ENCODE data around the gene DBET.
"Not testable (repeated sequence)": the region's sequence is repeated elsewhere in the genome, so short reads cannot be mapped to it uniquely, and the experiment has no call there.

The DBET gene

GRCh38 chr4:190049378-190050239 is 14.7 kb upstream of the DBET start:
- not testable (repeated sequence) for DNase-seq

- not testable (repeated sequence) for DNase-seq
Observed at GRCh38 chr4:190058997-190059396, 5.3 kb upstream of the DBET start.

DNA sequence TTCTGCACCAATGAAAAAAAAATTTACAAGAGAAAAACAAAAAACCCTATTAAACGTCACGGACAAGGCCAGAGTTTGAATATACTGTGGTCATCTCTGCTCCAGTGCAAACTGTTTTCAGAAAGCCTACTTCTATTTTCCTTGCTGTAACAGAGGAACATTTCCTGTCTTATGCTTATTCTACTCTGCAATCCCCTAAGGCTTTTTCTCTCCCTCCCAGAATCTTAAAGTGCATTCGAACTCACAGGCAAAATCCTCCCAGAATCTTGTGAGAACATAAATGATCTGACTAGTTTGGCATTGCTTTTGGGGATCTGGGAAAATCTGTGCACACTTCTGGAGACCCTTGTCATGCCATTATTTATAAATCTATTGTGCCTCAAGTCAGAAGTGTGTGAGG is 503 bp downstream of the DBET start:
- DNase-seq, result not testable (repeated sequence)

GRCh38 chr4:190068351-190068750 is 4.0 kb downstream of the DBET start:
- DNase-seq, result not testable (repeated sequence)

DNA sequence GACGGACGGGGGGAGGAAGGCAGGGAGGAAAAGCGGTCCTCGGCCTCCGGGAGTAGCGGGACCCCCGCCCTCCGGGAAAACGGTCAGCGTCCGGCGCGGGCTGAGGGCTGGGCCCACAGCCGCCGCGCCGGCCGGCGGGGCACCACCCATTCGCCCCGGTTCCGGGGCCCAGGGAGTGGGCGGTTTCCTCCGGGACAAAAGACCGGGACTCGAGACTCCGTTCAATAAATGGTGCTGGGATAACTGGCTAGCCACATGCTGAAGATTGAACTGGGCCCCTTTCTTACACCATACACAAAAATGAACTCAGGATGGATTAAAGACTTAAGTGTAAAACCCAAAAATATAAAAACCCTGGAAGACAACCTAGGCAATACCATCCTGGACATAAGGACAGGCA is 28.8 kb downstream of the DBET start:
- not testable (repeated sequence) for DNase-seq

DNA sequence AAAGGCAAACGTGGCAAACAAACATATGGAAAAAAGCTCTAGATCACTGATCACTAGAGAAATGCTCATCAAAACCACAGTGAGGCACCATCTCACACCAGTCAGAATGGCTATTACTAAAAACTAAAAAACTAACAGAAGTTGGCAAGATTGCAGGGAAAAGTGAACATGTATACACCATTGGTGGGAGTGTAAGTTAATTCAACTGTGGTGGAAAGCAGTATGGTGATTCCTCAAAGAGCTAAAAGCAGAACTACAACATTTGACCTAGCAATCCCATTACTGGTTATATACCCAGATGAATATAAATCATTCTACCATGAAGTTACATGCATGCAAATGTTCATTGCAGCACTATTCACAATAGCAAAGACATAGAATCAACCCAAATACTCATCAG is 29.7 kb downstream of the DBET start:
- not testable (repeated sequence) for DNase-seq

GRCh38 chr4:190095335-190095734 is 31.0 kb downstream of the DBET start:
- DNase-seq, result not testable (repeated sequence)

GRCh38 chr4:190099605-190100004 is 35.3 kb downstream of the DBET start:
- DNase-seq, result not testable (repeated sequence)

DNA sequence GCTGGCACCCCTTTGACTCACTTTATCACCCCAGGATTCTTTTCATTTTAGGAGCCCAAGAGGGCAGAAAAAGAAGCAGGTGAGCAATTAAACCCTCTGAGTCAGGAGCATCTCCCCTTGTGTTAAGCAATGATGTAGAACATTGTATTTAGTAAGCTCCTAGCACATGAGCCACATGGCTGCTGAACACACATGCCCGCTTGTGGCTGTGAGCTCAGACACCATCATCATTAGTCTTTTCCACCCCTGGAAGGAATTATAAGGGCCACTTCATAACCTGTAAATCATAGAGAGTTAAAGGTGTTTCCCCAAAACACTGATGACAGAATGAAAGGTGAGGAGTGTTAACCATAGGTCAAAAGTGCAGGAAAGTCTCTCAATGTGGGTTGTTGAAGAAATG is 37.2 kb downstream of the DBET start:
- not testable (repeated sequence) for DNase-seq

GRCh38 chr4:190106191-190106590 is 41.9 kb downstream of the DBET start:
- not testable (repeated sequence) for DNase-seq

GRCh38 chr4:190106611-190107480 is 42.5 kb downstream of the DBET start:
- not testable (repeated sequence) for DNase-seq

DNA sequence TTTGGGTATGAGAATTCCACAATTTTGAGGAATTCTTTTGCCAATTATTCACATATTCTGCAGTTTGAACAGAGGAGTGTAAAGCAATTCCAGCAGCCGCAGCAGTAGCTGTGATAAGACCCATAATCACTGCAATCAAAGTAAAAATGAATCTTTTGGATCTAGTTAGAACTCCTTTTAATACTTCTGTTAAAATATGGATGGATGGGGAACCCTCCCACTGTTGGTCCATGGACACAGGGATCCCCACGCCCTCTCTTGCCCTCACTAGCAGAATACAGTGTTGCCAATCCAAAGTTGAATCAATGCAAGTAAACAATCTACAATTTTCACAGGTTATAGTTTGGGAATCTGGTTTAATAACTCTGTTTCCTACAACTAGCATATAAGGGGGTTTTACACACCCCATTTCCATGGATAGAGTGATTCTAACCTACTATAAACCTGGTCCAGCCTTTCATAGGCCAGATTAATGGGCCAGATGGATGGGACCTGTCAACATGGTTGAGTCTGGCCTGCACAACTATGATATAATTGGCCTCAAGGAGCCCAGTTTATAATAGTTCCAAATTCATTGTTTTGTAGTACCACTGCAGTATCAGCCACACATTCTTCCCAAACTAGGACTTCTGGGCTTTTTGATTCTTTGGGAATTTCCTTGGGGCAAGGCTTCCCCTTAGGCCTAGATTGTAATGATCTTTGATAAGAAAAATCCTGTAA is 43.6 kb downstream of the DBET start:
- not testable (repeated sequence) for DNase-seq

DNA sequence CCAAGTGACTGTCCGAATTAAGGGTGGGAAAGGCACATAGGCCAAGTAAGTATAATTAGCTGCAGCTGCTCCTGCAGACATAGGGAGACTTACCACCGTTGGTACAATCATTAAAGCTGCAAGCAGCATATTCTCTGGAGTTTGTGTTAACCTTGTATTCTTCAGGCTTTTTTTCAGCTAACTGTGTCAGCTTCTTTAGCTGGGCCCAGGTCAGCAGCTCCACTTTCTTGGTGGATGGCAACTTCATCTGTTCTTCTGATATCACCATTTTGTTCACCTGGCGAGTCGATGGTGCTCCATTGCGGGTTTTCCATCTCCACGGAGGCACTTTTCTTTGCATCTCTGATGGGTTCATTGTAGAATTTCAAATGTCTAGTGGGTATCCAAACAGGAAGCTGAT is 44.5 kb downstream of the DBET start:
- not testable (repeated sequence) for DNase-seq

GRCh38 chr4:190109390-190110011 is 45.2 kb downstream of the DBET start:
- DNase-seq, result not testable (repeated sequence)

DNA sequence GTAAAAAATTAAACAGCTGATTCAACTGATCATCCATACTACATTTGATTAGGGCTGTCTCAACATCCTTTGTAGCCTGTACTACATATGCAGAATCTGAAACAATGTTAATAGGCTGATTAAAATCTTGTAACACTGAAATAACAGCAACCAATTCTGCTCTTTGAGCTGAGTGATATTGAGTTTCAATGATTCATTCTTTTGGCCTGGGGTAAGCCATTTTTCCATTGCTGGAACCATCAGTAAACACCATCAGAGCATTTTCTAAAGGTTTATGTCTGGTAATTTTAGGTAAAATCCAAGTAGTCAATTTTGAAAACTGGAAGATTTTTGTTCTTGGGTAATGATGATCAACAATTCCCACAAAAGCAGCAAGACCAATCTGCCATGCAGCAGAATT is 45.7 kb downstream of the DBET start:
- DNase-seq, result not testable (repeated sequence)

GRCh38 chr4:190110570-190111295 is 46.4 kb downstream of the DBET start:
- not testable (repeated sequence) for DNase-seq

GRCh38 chr4:190112879-190113278 is 48.6 kb downstream of the DBET start:
- not testable (repeated sequence) for DNase-seq

DNA sequence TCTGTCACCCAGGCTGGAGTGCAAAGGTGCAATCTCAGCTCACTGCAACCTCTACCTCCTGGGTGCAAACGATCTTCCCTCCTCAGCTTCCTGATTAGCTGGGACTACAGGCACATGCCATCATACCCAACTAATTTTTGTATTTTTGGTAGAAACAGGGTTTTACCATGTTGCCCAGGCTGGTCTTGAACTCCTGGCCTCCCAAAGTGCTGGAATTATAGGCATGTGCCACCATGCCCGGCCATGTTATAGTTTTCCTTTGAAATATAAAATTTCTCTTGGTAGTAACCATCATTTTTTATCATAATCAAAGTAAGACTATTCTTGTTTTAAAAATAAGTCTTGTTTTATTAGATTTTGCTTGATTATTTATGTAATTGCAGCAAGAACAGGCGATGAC is 50.7 kb downstream of the DBET start:
- DNase-seq, result not testable (repeated sequence)

Data from NCI-H774 (cell line).